Kidney epithelial cell (primary cell): Measurements from ENCODE around the gene TTC8. TPM values are rescaled to one million over a fixed set of nuclear protein-coding genes. Genes with fewer than 3 reads are reported as not detected.

Experiments
- DNase-seq: peaks from one replicate; pipeline ENCODE4 v3.0.0-alpha.2; 2010; ENCODE audit warnings: low read depth
- H3K27me3 ChIP-seq: 2 replicates; pipeline ENCODE4 v1.6.0; 2011; ENCODE audit warnings: low read length; ENCODE audit not compliant: control insufficient read depth, insufficient read depth
- H3K36me3 ChIP-seq: 2 replicates; pipeline ENCODE4 v1.5.1; 2011; ENCODE audit warnings: low read length; ENCODE audit not compliant: control insufficient read depth, insufficient read depth
- H3K4me3 ChIP-seq: 2 replicates; pipeline ENCODE4 v1.5.1; 2011; ENCODE audit warnings: low read depth, mild to moderate bottlenecking, control low read depth, low read length
- total RNA-seq: library from RNA; depleted of rRNA; stranded (reverse); fragments of >200 nt; gene quantifications from 2 replicates; pipeline ENCODE4 v1.2.3, GENCODE V29; 2015
- TF ChIP-seq, protein P1 (sequence below): IDR thresholded peaks from 2 replicates; pipeline ENCODE4 v1.5.1; 2011; ENCODE audit warnings: mild to moderate bottlenecking, moderate library complexity, low read length, control low read depth, inconsistent platforms; ENCODE audit not compliant: insufficient read depth, poor library complexity, severe bottlenecking

TTC8 gene
- total RNA-seq, 1 donor from 2014 or later, result 18.3 TPM

- H3K36me3 ChIP-seq, result no peaks in the 10 kb centered on the region
- no peak for DNase-seq
- TF ChIP-seq, protein P1, sequence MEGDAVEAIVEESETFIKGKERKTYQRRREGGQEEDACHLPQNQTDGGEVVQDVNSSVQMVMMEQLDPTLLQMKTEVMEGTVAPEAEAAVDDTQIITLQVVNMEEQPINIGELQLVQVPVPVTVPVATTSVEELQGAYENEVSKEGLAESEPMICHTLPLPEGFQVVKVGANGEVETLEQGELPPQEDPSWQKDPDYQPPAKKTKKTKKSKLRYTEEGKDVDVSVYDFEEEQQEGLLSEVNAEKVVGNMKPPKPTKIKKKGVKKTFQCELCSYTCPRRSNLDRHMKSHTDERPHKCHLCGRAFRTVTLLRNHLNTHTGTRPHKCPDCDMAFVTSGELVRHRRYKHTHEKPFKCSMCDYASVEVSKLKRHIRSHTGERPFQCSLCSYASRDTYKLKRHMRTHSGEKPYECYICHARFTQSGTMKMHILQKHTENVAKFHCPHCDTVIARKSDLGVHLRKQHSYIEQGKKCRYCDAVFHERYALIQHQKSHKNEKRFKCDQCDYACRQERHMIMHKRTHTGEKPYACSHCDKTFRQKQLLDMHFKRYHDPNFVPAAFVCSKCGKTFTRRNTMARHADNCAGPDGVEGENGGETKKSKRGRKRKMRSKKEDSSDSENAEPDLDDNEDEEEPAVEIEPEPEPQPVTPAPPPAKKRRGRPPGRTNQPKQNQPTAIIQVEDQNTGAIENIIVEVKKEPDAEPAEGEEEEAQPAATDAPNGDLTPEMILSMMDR, result no peak
- H3K27me3 ChIP-seq, result no peaks in the 10 kb centered on the region
- no peak overlapping the region for H3K4me3 ChIP-seq
Measured at GRCh38 chr14:88799522-88799921, 24.9 kb upstream of the TTC8 start.

DNA sequence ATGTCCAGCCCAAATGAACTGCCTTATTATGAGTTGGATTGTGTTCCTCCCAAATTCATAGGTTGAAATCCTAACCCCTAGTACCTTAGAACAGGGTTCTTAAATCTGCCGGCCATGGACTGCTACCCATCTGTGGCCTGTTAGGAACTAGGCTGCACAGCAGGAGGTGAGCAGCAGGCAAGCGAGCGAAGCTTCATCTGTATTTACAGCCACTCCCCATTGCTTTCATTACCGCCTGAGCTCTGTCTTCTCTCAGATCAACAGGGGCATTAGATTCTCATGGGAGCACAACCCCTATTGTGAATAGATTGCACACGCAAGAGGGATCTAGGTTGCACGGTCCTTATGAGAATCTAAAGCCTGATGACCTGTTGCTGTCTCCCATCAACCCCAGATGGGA lies 21.9 kb upstream of the TTC8 start:
- DNase-seq, result no peak
- Histone ChIP-seq H3K27me3 (no peaks in the 10 kb centered on the region), H3K36me3 (no peaks in the 10 kb centered on the region), H3K4me3 (no peak overlapping the region)
- TF ChIP-seq, protein P1, result no peak

DNA sequence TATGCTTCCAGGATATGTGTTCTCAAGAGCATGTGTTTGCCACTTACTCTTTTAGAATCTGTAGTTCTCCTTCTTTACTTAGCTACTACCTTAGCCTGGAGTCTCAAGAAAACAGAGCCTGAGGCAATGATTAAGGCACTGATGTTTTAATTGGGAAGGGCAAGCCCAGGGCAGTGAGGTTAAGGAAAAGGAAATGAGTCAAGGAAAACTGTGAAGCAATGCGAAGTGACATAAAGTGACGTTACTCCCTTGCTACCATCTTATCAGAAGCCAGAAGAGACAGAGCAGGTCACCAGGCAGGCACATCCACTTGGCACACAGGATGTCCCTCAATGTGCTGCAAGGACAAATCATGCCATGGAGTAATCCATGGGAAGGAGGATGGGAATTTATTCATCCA lies 20.4 kb upstream of the TTC8 start:
- TF ChIP-seq, protein P1, result no peak
- DNase-seq, result no peak
- Histone ChIP-seq H3K27me3 (no peaks in the 10 kb centered on the region), H3K4me3 (no peak overlapping the region), H3K36me3 (no peaks in the 10 kb centered on the region)

- no peak overlapping the region for H3K4me3 ChIP-seq
- DNase-seq, result no peak
- TF ChIP-seq, protein P1, result no peak
- H3K36me3 ChIP-seq, result no peaks in the 10 kb centered on the region
- H3K27me3 ChIP-seq, result no peaks in the 10 kb centered on the region
Measured at GRCh38 chr14:88804477-88804876, 20.0 kb upstream of the TTC8 start.

GRCh38 chr14:88808359-88808758 lies 16.1 kb upstream of the TTC8 start:
- DNase-seq, result no peak
- Histone ChIP-seq H3K27me3 (no peaks in the 10 kb centered on the region), H3K36me3 (no peaks in the 10 kb centered on the region), H3K4me3 (no peak overlapping the region)
- TF ChIP-seq, protein P1, result no peak

DNA sequence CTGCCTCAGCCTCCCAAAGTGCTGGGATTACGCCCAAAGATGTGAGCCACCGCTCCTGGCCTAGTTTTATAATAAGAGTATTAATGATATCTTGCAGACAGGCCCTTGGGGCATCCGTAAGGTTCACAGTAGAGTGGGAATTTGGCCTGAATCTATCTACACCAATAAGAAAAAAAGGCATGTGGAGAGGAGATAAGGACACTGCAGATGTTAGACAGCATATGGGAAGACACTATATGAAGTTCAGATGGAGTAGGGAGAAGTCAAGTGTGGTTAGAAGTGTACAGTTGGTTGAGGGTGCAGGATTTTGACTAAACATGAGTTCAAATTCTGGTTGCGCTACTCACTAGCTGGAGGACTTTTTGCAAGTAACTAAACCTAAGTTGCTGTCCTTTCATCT lies 8.5 kb upstream of the TTC8 start:
- no peak for DNase-seq
- TF ChIP-seq, protein P1, result no peak
- Histone ChIP-seq H3K36me3 (no peaks in the 10 kb centered on the region), H3K4me3 (no peak overlapping the region), H3K27me3 (peaks cover 3% of the 10 kb centered on the region)
